ENCODE measurements around the gene AGXT. TPM values are rescaled to one million over a fixed set of nuclear protein-coding genes. Genes with fewer than 3 reads are reported as not detected.

The AGXT gene
- total and polyA plus RNA-seq, 2 of the 8 experiments (the other 6 are each of a cell fraction or from before 2014, with no cell fraction given): 0.03 TPM; not detected in 1

DNA sequence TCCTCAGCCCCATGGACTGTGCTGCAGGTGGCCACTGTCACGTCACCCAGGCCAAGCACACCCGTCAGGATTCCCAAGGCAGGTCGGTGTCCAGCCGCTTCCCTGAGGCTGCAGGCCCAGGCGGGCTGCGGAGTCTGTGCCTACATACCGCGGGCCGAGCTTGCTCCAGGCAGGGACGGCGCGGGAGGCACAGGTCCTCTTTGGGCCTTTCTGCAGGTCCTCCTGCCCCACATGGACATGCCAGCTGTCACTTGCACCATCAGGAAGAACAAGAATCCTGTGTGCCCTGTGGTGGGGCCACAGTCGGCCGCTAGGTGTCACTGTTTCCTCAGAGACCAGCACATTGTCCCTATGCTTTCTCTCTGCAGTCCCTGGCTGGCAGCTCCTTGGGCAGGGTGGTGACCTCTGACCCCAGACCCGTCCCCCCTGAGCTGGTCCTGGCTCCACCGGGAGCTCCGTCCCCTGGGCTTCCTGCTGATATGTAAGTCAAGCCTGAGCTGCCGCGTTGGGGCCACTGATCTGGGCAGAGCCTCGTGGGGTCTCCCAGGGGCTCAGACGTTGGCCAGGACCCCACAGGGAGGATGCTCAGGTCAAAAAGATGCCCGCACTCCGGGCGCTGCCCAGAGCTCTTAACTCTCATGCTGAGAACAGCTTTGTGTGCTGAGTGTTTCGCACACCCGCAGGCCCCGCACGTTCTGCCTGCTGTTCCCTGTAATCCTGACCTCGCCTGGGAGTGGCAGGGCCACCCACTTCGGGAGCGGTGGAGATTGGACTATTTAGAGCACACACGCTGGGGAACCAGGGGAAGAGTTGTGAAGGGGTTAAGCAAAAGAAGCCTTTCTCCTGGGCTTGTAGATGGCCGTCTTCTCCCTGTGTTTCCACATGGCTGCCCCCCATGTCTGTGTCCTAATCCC lies 17.3 kb upstream of the AGXT start:
- no peak overlapping the region for H3K56ac ChIP-seq (replicated peaks; ENCODE audit: insufficient read length, low read depth, low read length)
- H2BK20ac ChIP-seq (ENCODE audit: low read length): no peak overlapping the region
- no peak overlapping the region for H2BK5ac ChIP-seq (ENCODE audit: low read depth, low read length)
- H3K36me3 ChIP-seq (ENCODE audit: control insufficient read depth in 2 of 4, insufficient read depth in 4 of 4, low read length in 3 of 4): no peaks in the 10 kb centered on the region
- POLR2A ChIA-PET (ENCODE audit: partially characterized antibody): no interaction called here
- no peak overlapping the region for H3K18ac ChIP-seq (ENCODE audit: extremely low read depth, low read length)
- H3K9me3 ChIP-seq (ENCODE audit: insufficient read depth in 2 of 2, low read depth in 1 of 2, low read length in 1 of 2): peaks cover 0 to 7% of the 10 kb centered on the region in 2 experiments; a peak in 1 of 4 replicates
- H2BK15ac ChIP-seq (ENCODE audit: low read length): 0 out of 2 replicates have a peak overlapping the region, but pooled peaks have one; percentile 61
- no peaks in the 10 kb centered on the region for H4K20me1 ChIP-seq (replicated peaks in 1 of 2; ENCODE audit: control insufficient read depth in 1 of 2, insufficient read depth in 2 of 2, low read length in 2 of 2)
- FAIRE-seq (peak; percentile 73), DNase-seq (ENCODE audit: low read depth in 1 of 2, low spot score in 2 of 2) (peak; percentile 78 to 98)
- no peak overlapping the region for H3K27ac ChIP-seq (ENCODE audit: low read depth, low read length)
- H3K9ac ChIP-seq (replicated peaks in 1 of 4; ENCODE audit: extremely low read depth in 1 of 4, low read depth in 3 of 4, low read length in 3 of 4): no peak overlapping the region
- H3K23me2 ChIP-seq (ENCODE audit: low read depth, low read length): 0 out of 2 replicates have a peak, but pooled peaks cover 2% of the 10 kb centered on the region
- 57% methylated on average over 33 of the region's 33 CpGs; no CpG with 5 or more reads in 1 of the 2 experiments for WGBS, 2 experiments (ENCODE audit: extremely low coverage in 1 of 2, insufficient coverage in 1 of 2, insufficient read length in 1 of 2, insufficient replicate concordance in 2 of 2, low coverage in 1 of 2, low lambda C conversion rate in 2 of 2, missing lambda C conversion rate in 1 of 2)
- H2BK12ac ChIP-seq (ENCODE audit: low read depth, low read length): no peak overlapping the region
- peaks cover 0 to 4% (median under 1%) of the 10 kb centered on the region in 4 experiments; a peak in 2 of 7 replicates for H3K4me1 ChIP-seq (replicated peaks in 1 of 4; ENCODE audit: control insufficient read depth in 3 of 4, insufficient read depth in 4 of 4, low read length in 3 of 4)
- H3K14ac ChIP-seq (ENCODE audit: insufficient read length): no peak overlapping the region
- CTCF ChIA-PET (ENCODE audit: partially characterized antibody): interaction anchor here (0.7 to 2.7 kb wide), 36 partner anchors 9 to 1027 kb away, joined by 3 to 20 read pairs (median 3); partner anchors contain the start of gene AGXT
- H3K23ac ChIP-seq (ENCODE audit: insufficient read length): no peak overlapping the region
- no peak overlapping the region for H4K91ac ChIP-seq (replicated peaks; ENCODE audit: insufficient read length, low read length)
- 0 out of 2 replicates have a peak overlapping the region, but pooled peaks have one; percentile 4 for H4K8ac ChIP-seq (ENCODE audit: extremely low read depth, insufficient read depth, low read length)
- no peak overlapping the region for H2AFZ ChIP-seq (ENCODE audit: low read length)
- H3K79me2 ChIP-seq (ENCODE audit: control insufficient read depth in 1 of 2, insufficient read depth in 2 of 2, low read length in 2 of 2): no peaks in the 10 kb centered on the region
- no peak overlapping the region for H3K4me3 ChIP-seq (ENCODE audit: extremely low read depth in 1 of 4, insufficient read depth in 2 of 4, low read depth in 3 of 4, low read length in 4 of 4)
- H3K79me1 ChIP-seq (ENCODE audit: low read depth, low read length): no peaks in the 10 kb centered on the region
- H3K4me2 ChIP-seq (ENCODE audit: insufficient read depth in 1 of 2, low read depth in 2 of 2, low read length in 2 of 2): no peak overlapping the region
- H2AK5ac ChIP-seq (ENCODE audit: low read depth, low read length): no peak overlapping the region
- H3K4ac ChIP-seq (replicated peaks; ENCODE audit: insufficient read length, low read depth, low read length): no peak overlapping the region
- H2BK120ac ChIP-seq (replicated peaks; ENCODE audit: low read depth, low read length): no peak overlapping the region
- H4K5ac ChIP-seq (ENCODE audit: insufficient read length, low read depth, low read length): no peak overlapping the region
- H3K27me3 ChIP-seq (replicated peaks in 1 of 4; ENCODE audit: control insufficient read depth in 3 of 4, extremely low read depth in 1 of 4, insufficient read depth in 3 of 4, low read length in 3 of 4): no peaks in the 10 kb centered on the region
- TF ChIP-seq GABPA (IDR thresholded peaks at IDR 0.05; ENCODE audit: borderline replicate concordance, insufficient read depth, low read length) (0 out of 2 replicates have a peak, but pooled peaks have one; percentile 62), CBX8 (IDR thresholded peaks at IDR 0.05; ENCODE audit: borderline replicate concordance, low read depth, low read length) (no peak), HDAC2 (IDR thresholded peaks at IDR 0.05; ENCODE audit: borderline replicate concordance in 1 of 2, low read depth in 2 of 2, low read length in 2 of 2) (0 out of 4 replicates have a peak, but pooled peaks of 1 of the 2 experiments have one; percentile 41), RAD21 (IDR thresholded peaks at IDR 0.05 in 1 of 2, conservative IDR thresholded peaks at IDR 0.05 in 1 of 2; ENCODE audit: low read depth in 2 of 2, low read length in 2 of 2) (peak; percentile 98), TEAD4 (IDR thresholded peaks at IDR 0.05; ENCODE audit: low read depth, low read length) (peak; percentile 30; the same call in 1 of the 2 replicates), YY1 (IDR thresholded peaks at IDR 0.05; ENCODE audit: low read depth, low read length) (no peak), CREB1 (IDR thresholded peaks at IDR 0.05) (0 out of 2 replicates have a peak, but pooled peaks have one; percentile 23), EZH2 (IDR thresholded peaks at IDR 0.05; ENCODE audit: low read depth, low read length, severe bottlenecking) (no peak), SIN3A (conservative IDR thresholded peaks at IDR 0.05 in 1 of 2, IDR thresholded peaks at IDR 0.05 in 1 of 2; ENCODE audit: low read depth in 1 of 2, low read length in 2 of 2) (peak; percentile 86 to 93; a peak in 3 of 4 replicates), SP4 (IDR thresholded peaks at IDR 0.05; ENCODE audit: low read length) (no peak)

All from H1 (cell line).